H9 (cell line): Measurements from ENCODE around the gene CCDC124. TPM values are rescaled to one million over a fixed set of nuclear protein-coding genes. Genes with fewer than 3 reads are reported as not detected.

Experiments used
- DNase-seq: peaks from one replicate; pipeline ENCODE4 v3.0.0-alpha.2; 2017
- H2AFZ ChIP-seq: one replicate; pipeline ENCODE4 v1.6.1; 2013; ENCODE audit warnings: mild to moderate bottlenecking, low read length, control low read depth, moderate library complexity
- H2AK5ac ChIP-seq: 2 replicates; pipeline ENCODE4 v1.6.1; 2013; ENCODE audit warnings: low read length, control low read depth, mixed read lengths; ENCODE audit not compliant: insufficient read length
- H2BK120ac ChIP-seq: one replicate; pipeline ENCODE4 v1.6.1; 2013; ENCODE audit warnings: low read depth, mild to moderate bottlenecking, low read length, control low read depth, inconsistent platforms; ENCODE audit not compliant: poor library complexity, severe bottlenecking
- H2BK12ac ChIP-seq: 2 replicates; pipeline ENCODE4 v1.6.1; 2013; ENCODE audit warnings: low read length, control low read depth, mixed read lengths, low read depth; ENCODE audit not compliant: insufficient read length
- H2BK15ac ChIP-seq: 2 replicates; pipeline ENCODE4 v1.6.1; 2013; ENCODE audit warnings: low read depth, low read length, control low read depth
- H2BK20ac ChIP-seq: one replicate; pipeline ENCODE4 v1.6.1; 2013; ENCODE audit warnings: low read depth, mild to moderate bottlenecking, low read length, control low read depth, inconsistent platforms; ENCODE audit not compliant: poor library complexity, severe bottlenecking
- H2BK5ac ChIP-seq: 2 replicates; pipeline ENCODE4 v1.6.1; 2013; ENCODE audit warnings: low read length, control low read depth, mixed read lengths; ENCODE audit not compliant: insufficient read length
- H3K14ac ChIP-seq: 2 replicates; pipeline ENCODE4 v1.6.1; 2013; ENCODE audit warnings: low read length, control low read depth; ENCODE audit not compliant: insufficient read depth
- H3K18ac ChIP-seq: 2 replicates; pipeline ENCODE4 v1.6.1; 2013; ENCODE audit warnings: low read depth, mild to moderate bottlenecking, mixed read lengths, low read length, control low read depth; ENCODE audit not compliant: insufficient read length
- H3K23ac ChIP-seq: 2 replicates; pipeline ENCODE4 v1.6.1; 2013; ENCODE audit warnings: low read length, control low read depth, mixed read lengths, low read depth; ENCODE audit not compliant: insufficient read length
- H3K23me2 ChIP-seq: 2 replicates; pipeline ENCODE4 v1.6.1; 2013; ENCODE audit warnings: low read depth, mild to moderate bottlenecking, mixed read lengths, low read length, control low read depth; ENCODE audit not compliant: insufficient read length, poor library complexity, severe bottlenecking
- H3K27ac ChIP-seq: 2 replicates; pipeline ENCODE4 v1.5.1; 2013; ENCODE audit warnings: low read length, control low read depth, mixed read lengths, low read depth; ENCODE audit not compliant: insufficient read length
- H3K27me3 ChIP-seq: 2 replicates; pipeline ENCODE4 v1.6.1; 2013; ENCODE audit warnings: low read length, control low read depth, inconsistent platforms; ENCODE audit not compliant: insufficient read depth
- H3K4ac ChIP-seq: 2 replicates; pipeline ENCODE4 v1.6.1; 2013; ENCODE audit warnings: low read depth, mild to moderate bottlenecking, control low read depth, inconsistent platforms, low read length, moderate library complexity
- H3K4me1 ChIP-seq: 2 replicates; pipeline ENCODE4 v1.6.1; 2013; ENCODE audit warnings: low read length, control low read depth, inconsistent platforms; ENCODE audit not compliant: insufficient read depth
- H3K4me2 ChIP-seq: 2 replicates; pipeline ENCODE4 v1.6.1; 2013; ENCODE audit warnings: low read length, control low read depth, mixed read lengths; ENCODE audit not compliant: insufficient read length, insufficient read depth
- H3K56ac ChIP-seq: 2 replicates; pipeline ENCODE4 v1.6.1; 2013; ENCODE audit warnings: low read depth, mild to moderate bottlenecking, mixed read lengths, low read length, control low read depth; ENCODE audit not compliant: insufficient read length
- H3K79me1 ChIP-seq: 2 replicates; pipeline ENCODE4 v1.6.1; 2013; ENCODE audit warnings: low read depth, mild to moderate bottlenecking, moderate library complexity, low read length, control low read depth, inconsistent platforms; ENCODE audit not compliant: insufficient read depth, poor library complexity, severe bottlenecking
- H3K79me2 ChIP-seq: 2 replicates; pipeline ENCODE4 v1.6.1; 2013; ENCODE audit warnings: low read length, control low read depth, inconsistent platforms; ENCODE audit not compliant: insufficient read depth
- H3K9ac ChIP-seq: 2 replicates; pipeline ENCODE4 v1.6.1; 2013; ENCODE audit warnings: low read length, control low read depth, mixed read lengths; ENCODE audit not compliant: insufficient read length; ENCODE audit errors: extremely low read depth
- H3K9me3 ChIP-seq: one replicate; pipeline ENCODE4 v1.6.1; 2013; ENCODE audit warnings: low read depth, low read length, inconsistent platforms; ENCODE audit not compliant: control insufficient read depth
- H3T11ph ChIP-seq: one replicate; pipeline ENCODE4 v1.6.1; 2013; ENCODE audit warnings: mild to moderate bottlenecking, low read length, control low read depth, inconsistent platforms
- H4K20me1 ChIP-seq: one replicate; pipeline ENCODE4 v1.6.1; 2013; ENCODE audit not compliant: control insufficient read depth, insufficient read length, insufficient read depth
- H4K5ac ChIP-seq: 2 replicates; pipeline ENCODE4 v1.6.1; 2013; ENCODE audit warnings: low read depth, mild to moderate bottlenecking, mixed read lengths, low read length, control low read depth; ENCODE audit not compliant: insufficient read length
- H4K8ac ChIP-seq: replicated peaks from 2 replicates; pipeline ENCODE4 v1.6.1; 2013; ENCODE audit warnings: low read length, control low read depth, mixed read lengths, low read depth; ENCODE audit not compliant: insufficient read length
- H4K91ac ChIP-seq: 2 replicates; pipeline ENCODE4 v1.6.1; 2013; ENCODE audit warnings: low read depth, mild to moderate bottlenecking, moderate library complexity, mixed read lengths, low read length, control low read depth; ENCODE audit not compliant: insufficient read length
- H3K27ac Mint-ChIP-seq, 3 experiments: 2 replicates in 2 of 3; 3 replicates in 1 of 3; pipeline ENCODE4 v1.8.0; 2020 to 2021; ENCODE audit warnings: mixed read lengths in 3 of 3, mild to moderate bottlenecking in 1 of 3, moderate library complexity in 1 of 3
- H3K27me3 Mint-ChIP-seq: 2 replicates; pipeline ENCODE4 v1.8.0; 2021; ENCODE audit warnings: low read depth, mild to moderate bottlenecking, moderate library complexity, mixed read lengths
- H3K36me3 Mint-ChIP-seq, 3 experiments: 2 replicates in 2 of 3; 3 replicates in 1 of 3; pipeline ENCODE4 v1.8.0; 2020 to 2021; ENCODE audit warnings: low read depth in 3 of 3, mixed read lengths in 3 of 3; ENCODE audit not compliant: insufficient read depth in 1 of 3
- H3K4me1 Mint-ChIP-seq, 2 experiments: 2 replicates each; pipeline ENCODE4 v1.8.0; 2020; ENCODE audit warnings: mixed read lengths in 2 of 2
- H3K4me3 Mint-ChIP-seq, 2 experiments: 2 replicates in 1 of 2; 3 replicates in 1 of 2; pipeline ENCODE4 v1.8.0; 2020 to 2021; ENCODE audit warnings: mild to moderate bottlenecking in 2 of 2, mixed read lengths in 2 of 2, moderate library complexity in 1 of 2
- H3K9me3 Mint-ChIP-seq, 2 experiments: 2 replicates in 1 of 2; 3 replicates in 1 of 2; pipeline ENCODE4 v1.8.0; 2020; ENCODE audit warnings: mild to moderate bottlenecking in 2 of 2, mixed read lengths in 2 of 2, moderate library complexity in 1 of 2
- CTCF ChIP-seq: fragments of 200-600 bp; sonication (generic); conservative IDR thresholded peaks from 3 replicates; pipeline ENCODE4 v1.8.0; 2021; ENCODE audit warnings: antibody characterized with exemption, mild to moderate bottlenecking
- WGBS: extraction: QIAGEN DNeasy Blood & Tissue Kit; methylation state at CpG from one replicate; pipeline ENCODE4 v1.1.7; 2013; ENCODE audit warnings: missing lambda C conversion rate, low lambda C conversion rate, mixed read lengths; ENCODE audit not compliant: insufficient read length; ENCODE audit errors: extremely low coverage; 5-methylcytosine and 5-hydroxymethylcytosine counted together
- total RNA-seq: library from RNA; stranded (reverse); gene quantifications from 2 replicates; pipeline ENCODE4 v1.2.1, GENCODE V29; 2021

CCDC124 gene
- total RNA-seq, 1 experiment from 2014 or later, result 119 TPM

- H3K18ac ChIP-seq, result no peak overlapping the region
These were observed 5.5 kb downstream of the CCDC124 start for GRCh38 chr19:17938092-17938845.

More at GRCh38 chr19:17938092-17938845, 5.5 kb downstream of the CCDC124 start:
- no peak overlapping the region for H2AK5ac ChIP-seq
- peaks cover 2% of the 10 kb centered on the region for H4K20me1 ChIP-seq
- Mint-ChIP-seq H3K36me3 (peaks cover 6 to 37% (median 24%) of the 10 kb centered on the region in 3 experiments; a peak in 5 of 7 replicates), H3K4me3 (no peak overlapping the region), H3K27me3 (no peaks in the 10 kb centered on the region), H3K9me3 (no peaks in the 10 kb centered on the region), H3K4me1 (peaks cover 5 to 14% of the 10 kb centered on the region in 2 experiments), H3K27ac (no peak overlapping the region)
- DNase-seq, result peak; percentile 79
- H3K4me2 ChIP-seq, result no peak overlapping the region
- no peak overlapping the region for H2BK15ac ChIP-seq
- H3K4me1 ChIP-seq, result peaks cover 3% of the 10 kb centered on the region; the same call in 1 of the 2 replicates
- H3K27me3 ChIP-seq, result no peaks in the 10 kb centered on the region
- H2AFZ ChIP-seq, result no peak overlapping the region
- H2BK120ac ChIP-seq, result no peak overlapping the region
- no peak overlapping the region for H2BK5ac ChIP-seq
- H3K56ac ChIP-seq, result no peak overlapping the region
- H3T11ph ChIP-seq, result no peak overlapping the region
- peaks cover 2% of the 10 kb centered on the region; the same call in 1 of the 2 replicates for H3K79me2 ChIP-seq
- no peak overlapping the region for H4K91ac ChIP-seq
- H4K5ac ChIP-seq, result no peak overlapping the region
- H3K23ac ChIP-seq, result no peak overlapping the region
- H3K9me3 ChIP-seq, result no peaks in the 10 kb centered on the region
- no peak overlapping the region for H3K14ac ChIP-seq
- no peak overlapping the region for H2BK12ac ChIP-seq
- no CpG with 5 or more reads among the region's 7 CpGs for WGBS
- H4K8ac ChIP-seq, result no peak overlapping the region
- peaks cover 10% of the 10 kb centered on the region for H3K23me2 ChIP-seq
- TF ChIP-seq CTCF, result peak; percentile 96
- H3K27ac ChIP-seq, result no peak overlapping the region
- H3K4ac ChIP-seq, result no peak overlapping the region
- H3K79me1 ChIP-seq, result no peaks in the 10 kb centered on the region
- H2BK20ac ChIP-seq, result no peak overlapping the region
- H3K9ac ChIP-seq, result no peak overlapping the region
